HUES6 (cell line): ENCODE measurements around the gene GBP6.
"Not testable (repeated sequence)": the region's sequence is repeated elsewhere in the genome, so short reads cannot be mapped to it uniquely, and the experiment has no call there.

Source experiments
- H3K27ac ChIP-seq: 2 replicates; pipeline ENCODE4 v1.7.0; 2013; ENCODE audit warnings: low read depth, mild to moderate bottlenecking, low read length, inconsistent platforms
- H3K27me3 ChIP-seq: 2 replicates; pipeline ENCODE4 v1.6.1; 2013; ENCODE audit warnings: low read length; ENCODE audit not compliant: control insufficient read depth, insufficient read depth
- H3K36me3 ChIP-seq: 2 replicates; pipeline ENCODE4 v1.6.1; 2013; ENCODE audit warnings: low read length; ENCODE audit not compliant: control insufficient read depth, insufficient read depth
- H3K4me1 ChIP-seq: 2 replicates; pipeline ENCODE4 v1.6.1; 2013; ENCODE audit warnings: low read length; ENCODE audit not compliant: control insufficient read depth, insufficient read depth
- H3K4me3 ChIP-seq: 2 replicates; pipeline ENCODE4 v1.5.1; 2013; ENCODE audit warnings: low read depth, low read length
- H3K9ac ChIP-seq: one replicate; pipeline ENCODE4 v1.6.1; 2013; ENCODE audit warnings: mild to moderate bottlenecking, low read length
- H3K9me3 ChIP-seq: 2 replicates; pipeline ENCODE4 v1.6.1; 2013; ENCODE audit warnings: low read depth, low read length; ENCODE audit not compliant: control insufficient read depth, insufficient read depth

The GBP6 gene

DNA sequence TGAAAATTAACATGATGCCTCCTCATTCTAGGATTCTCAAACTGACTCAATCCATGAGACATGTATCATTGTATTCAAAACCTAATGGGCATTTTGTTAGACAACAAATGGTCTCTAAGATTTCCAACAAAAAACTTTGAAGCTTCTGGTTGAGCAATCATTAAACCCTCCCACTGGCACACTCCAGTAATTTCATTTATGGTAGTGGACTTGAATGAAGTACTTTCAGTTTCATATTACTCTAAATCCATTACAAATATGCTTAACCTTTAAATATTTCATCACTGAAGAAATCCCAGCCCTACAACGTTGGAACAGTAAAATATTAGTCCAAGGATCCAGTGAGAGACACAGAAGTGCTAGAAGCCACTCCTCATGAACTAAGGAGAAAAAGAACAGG, 43.5 kb downstream of the GBP6 start:
- no peak overlapping the region for H3K9ac ChIP-seq
- H3K4me1 ChIP-seq, result 0 out of 2 replicates have a peak, but pooled peaks cover 3% of the 10 kb centered on the region
- H3K36me3 ChIP-seq, result no peaks in the 10 kb centered on the region
- no peaks in the 10 kb centered on the region for H3K9me3 ChIP-seq
- no peak overlapping the region for H3K27ac ChIP-seq
- H3K4me3 ChIP-seq, result no peak overlapping the region
- no peaks in the 10 kb centered on the region for H3K27me3 ChIP-seq

DNA sequence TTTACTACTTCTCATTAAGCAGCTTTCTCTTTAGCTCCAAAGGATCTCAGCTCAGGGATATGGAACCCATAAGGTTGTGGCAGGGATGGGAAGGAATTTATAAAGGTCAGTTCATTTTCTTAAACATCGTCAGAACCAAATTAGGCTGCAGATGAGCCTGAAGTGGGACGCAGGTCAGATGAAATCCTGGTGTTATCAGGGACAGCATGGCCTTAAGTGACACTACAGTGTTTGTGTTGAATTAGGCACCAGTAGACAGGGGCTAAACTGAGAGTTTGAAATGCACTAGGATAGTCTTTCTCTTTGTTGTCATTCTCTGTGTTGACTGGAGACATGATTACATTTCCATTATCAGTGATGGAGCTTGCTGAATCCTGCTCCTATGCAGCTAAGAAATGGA, 43.9 kb downstream of the GBP6 start:
- H3K9me3 ChIP-seq, H3K27ac ChIP-seq, H3K9ac ChIP-seq, H3K27me3 ChIP-seq, H3K4me1 ChIP-seq, H3K4me3 ChIP-seq, H3K36me3 ChIP-seq: not testable (repeated sequence)

DNA sequence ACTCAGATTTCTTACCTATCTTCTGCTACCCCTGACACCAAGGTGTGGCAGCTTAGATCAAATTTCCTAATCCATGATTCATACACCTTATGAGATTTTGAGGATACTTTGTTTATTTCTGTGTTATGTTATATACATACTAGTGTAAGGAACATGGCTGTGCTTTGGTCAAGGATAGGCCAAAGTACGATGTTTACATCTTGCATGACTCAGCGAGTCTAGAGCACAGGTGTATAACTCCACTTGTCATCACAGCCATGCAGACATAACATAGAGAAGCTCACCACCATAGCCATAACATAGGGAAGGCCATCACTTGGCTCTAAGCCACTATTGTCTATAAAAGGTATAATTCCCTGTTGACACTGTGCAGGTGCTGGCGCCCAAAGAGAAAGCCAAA, 61.2 kb downstream of the GBP6 start:
- no peak overlapping the region for H3K27ac ChIP-seq
- no peaks in the 10 kb centered on the region for H3K27me3 ChIP-seq
- H3K36me3 ChIP-seq, result no peaks in the 10 kb centered on the region
- H3K4me3 ChIP-seq, result no peak overlapping the region
- no peak overlapping the region for H3K9ac ChIP-seq
- H3K9me3 ChIP-seq, result no peaks in the 10 kb centered on the region
- no peaks in the 10 kb centered on the region for H3K4me1 ChIP-seq

DNA sequence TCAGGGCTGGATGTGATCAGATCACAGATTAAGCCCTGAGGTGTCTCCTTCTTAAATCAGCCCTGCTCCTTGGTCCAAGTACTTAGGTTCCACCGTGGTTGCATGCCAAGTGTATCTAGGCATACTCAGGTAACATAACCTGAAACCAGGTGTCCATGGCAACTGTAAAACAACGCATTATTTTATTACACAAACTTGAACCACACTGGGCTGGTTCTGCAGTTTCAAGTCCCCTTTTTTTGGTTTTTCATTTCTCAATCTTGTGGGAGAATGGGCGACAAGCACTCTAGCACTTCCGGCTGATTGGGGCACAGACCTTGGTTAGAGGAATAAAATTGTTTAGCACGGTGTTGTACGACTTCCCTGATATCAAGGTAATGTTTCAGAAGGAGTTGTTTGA, 65.2 kb downstream of the GBP6 start:
- Histone ChIP-seq H3K27ac (no peak overlapping the region), H3K27me3 (no peaks in the 10 kb centered on the region), H3K9ac (no peak overlapping the region), H3K36me3 (no peaks in the 10 kb centered on the region), H3K4me1 (no peaks in the 10 kb centered on the region), H3K4me3 (no peak overlapping the region), H3K9me3 (no peaks in the 10 kb centered on the region)

DNA sequence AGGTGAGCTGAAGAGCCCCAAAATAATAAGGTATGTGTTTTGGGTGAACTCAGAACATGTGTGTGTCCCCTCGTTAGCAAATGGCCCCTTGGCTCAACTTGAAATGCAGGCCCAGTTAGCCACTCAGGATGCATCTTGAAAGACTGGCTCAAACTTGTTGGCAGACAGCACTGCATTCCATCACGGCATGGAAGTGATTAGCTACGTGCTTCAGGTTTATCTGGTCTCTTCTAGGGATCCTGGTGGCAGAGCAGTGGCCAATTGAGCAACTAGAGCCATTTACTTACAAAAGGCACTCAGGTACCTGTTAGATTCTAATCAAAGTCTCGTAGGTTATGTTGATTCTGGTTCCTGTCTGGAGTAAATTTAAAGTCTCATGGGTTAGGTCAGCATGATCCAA, 65.8 kb downstream of the GBP6 start:
- not testable (repeated sequence) for H3K9me3 ChIP-seq, H3K27ac ChIP-seq, H3K4me1 ChIP-seq, H3K4me3 ChIP-seq, H3K9ac ChIP-seq, H3K27me3 ChIP-seq, H3K36me3 ChIP-seq

DNA sequence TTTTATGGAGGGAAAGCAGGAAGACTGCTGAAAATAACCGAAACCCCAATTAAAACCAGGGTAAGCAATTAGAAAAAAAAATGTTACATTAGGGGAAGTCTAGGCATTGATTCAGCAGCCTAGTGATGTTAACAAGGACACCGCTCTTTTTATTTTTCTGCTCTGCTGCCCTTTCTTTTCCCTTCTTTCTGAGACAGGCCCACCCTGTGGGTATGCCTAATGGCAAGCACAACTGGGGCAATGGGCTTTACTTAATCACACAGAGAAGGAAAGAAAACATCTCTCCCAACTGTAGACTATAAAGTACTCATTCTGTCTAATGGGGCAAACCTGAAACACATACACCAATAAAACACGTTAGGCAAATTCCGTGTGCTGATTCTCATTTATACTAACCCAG, 69.6 kb downstream of the GBP6 start:
- H3K9ac ChIP-seq, result no peak overlapping the region
- no peaks in the 10 kb centered on the region for H3K36me3 ChIP-seq
- H3K4me3 ChIP-seq, result no peak overlapping the region
- peaks cover 11% of the 10 kb centered on the region for H3K9me3 ChIP-seq
- no peak overlapping the region for H3K27ac ChIP-seq
- H3K27me3 ChIP-seq, result no peaks in the 10 kb centered on the region
- no peaks in the 10 kb centered on the region for H3K4me1 ChIP-seq

DNA sequence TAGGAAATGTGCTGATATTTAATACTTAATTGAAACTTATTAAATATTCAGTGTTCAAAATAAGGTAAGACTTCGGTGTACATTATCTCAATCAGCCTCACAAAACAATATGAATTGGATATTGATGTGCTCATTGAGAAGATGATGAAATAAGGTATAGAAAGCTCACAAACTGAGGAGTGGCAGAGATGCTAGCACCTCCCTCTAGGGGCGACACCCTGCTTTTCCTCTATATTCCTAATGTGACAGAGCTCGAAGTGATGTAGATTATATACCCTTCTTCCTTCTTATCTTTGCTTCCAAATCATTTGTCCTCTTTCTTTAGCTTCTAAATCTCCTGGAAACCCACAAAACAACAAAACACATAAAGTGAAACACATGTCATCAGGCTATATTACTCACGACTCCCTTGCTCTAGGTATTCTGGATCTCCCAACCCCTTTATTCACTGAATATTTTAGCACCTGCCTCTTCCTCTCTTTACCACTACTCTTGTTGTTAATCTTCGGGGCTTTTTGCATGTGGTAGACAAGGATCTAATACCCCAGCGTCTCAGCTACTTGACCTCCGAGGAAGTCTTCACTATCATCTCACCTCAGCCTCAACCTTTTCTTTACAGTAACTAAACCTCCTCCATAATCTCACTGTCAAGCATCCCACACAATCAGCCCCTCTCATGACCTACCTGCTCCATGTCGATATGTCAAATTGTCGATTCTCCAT, 70.4 kb downstream of the GBP6 start:
- not testable (repeated sequence) for H3K36me3 ChIP-seq, H3K4me1 ChIP-seq, H3K27me3 ChIP-seq, H3K4me3 ChIP-seq, H3K27ac ChIP-seq, H3K9ac ChIP-seq
- H3K9me3 ChIP-seq, result peaks cover 16% of the 10 kb centered on the region
